ENCODE measurements around the gene SLC5A10. TPM values are rescaled to one million over a fixed set of nuclear protein-coding genes. Genes with fewer than 3 reads are reported as not detected.

Gene SLC5A10
- polyA plus RNA-seq, 1 donor from 2014 or later, result not detected

- H3K79me2 ChIP-seq (replicated peaks; ENCODE audit: insufficient read depth, low read length), result no peaks in the 10 kb centered on the region
- H2AFZ ChIP-seq (ENCODE audit: low read depth, low read length), result no peak overlapping the region
- H3K36me3 ChIP-seq (ENCODE audit: insufficient read depth, low read length), result no peaks in the 10 kb centered on the region
- no peak overlapping the region for H3K4me3 ChIP-seq (ENCODE audit: low read length)
- no peaks in the 10 kb centered on the region for H3F3A ChIP-seq (ENCODE audit: insufficient read depth, low read length, poor library complexity, severe bottlenecking)
- H3K4me2 ChIP-seq (ENCODE audit: low read length), result no peak overlapping the region
- H3K27ac ChIP-seq (ENCODE audit: low read length), result no peak overlapping the region
- TF ChIP-seq REST (IDR thresholded peaks at IDR 0.05; ENCODE audit: borderline replicate concordance) (no peak), RAD21 (conservative IDR thresholded peaks at IDR 0.05) (no peak), EZH2 (IDR thresholded peaks at IDR 0.05; ENCODE audit: borderline replicate concordance, insufficient read depth, low read length, poor library complexity, severe bottlenecking) (no peak), TAF1 (IDR thresholded peaks at IDR 0.05; ENCODE audit: low read depth) (no peak), CTCF (IDR thresholded peaks at IDR 0.05; ENCODE audit: poor library complexity, severe bottlenecking) (no peak), MXI1 (conservative IDR thresholded peaks at IDR 0.05; ENCODE audit: poor library complexity, severe bottlenecking) (no peak), SMC3 (conservative IDR thresholded peaks at IDR 0.05; ENCODE audit: poor library complexity) (no peak)
- H3K9me3 ChIP-seq (ENCODE audit: low read length), result peaks cover 4% of the 10 kb centered on the region
- H3K9ac ChIP-seq (ENCODE audit: low read length), result no peak overlapping the region
- H4K20me1 ChIP-seq (ENCODE audit: insufficient read depth), result no peaks in the 10 kb centered on the region
- no peaks in the 10 kb centered on the region for H3K9me2 ChIP-seq (ENCODE audit: insufficient read depth, low read length)
- H3K27me3 ChIP-seq (ENCODE audit: insufficient read depth, low read depth, low read length), result no peaks in the 10 kb centered on the region
Measured at GRCh38 chr17:19011581-19011980, 59.6 kb downstream of the SLC5A10 start.

GRCh38 chr17:19012171-19013080 lies 60.5 kb downstream of the SLC5A10 start:
- no peaks in the 10 kb centered on the region for H3K36me3 ChIP-seq (ENCODE audit: insufficient read depth, low read length)
- no peaks in the 10 kb centered on the region for H4K20me1 ChIP-seq (ENCODE audit: insufficient read depth)
- H2AFZ ChIP-seq (ENCODE audit: low read depth, low read length), result no peak overlapping the region
- H3F3A ChIP-seq (ENCODE audit: insufficient read depth, low read length, poor library complexity, severe bottlenecking), result no peaks in the 10 kb centered on the region
- TF ChIP-seq MXI1 (conservative IDR thresholded peaks at IDR 0.05; ENCODE audit: poor library complexity, severe bottlenecking), result no peak
- no peak for TF ChIP-seq POLR2AphosphoS5 (IDR thresholded peaks at IDR 0.05)
- no peak for TF ChIP-seq SMC3 (conservative IDR thresholded peaks at IDR 0.05; ENCODE audit: poor library complexity)
- TF ChIP-seq CTCF (IDR thresholded peaks at IDR 0.05; ENCODE audit: poor library complexity, severe bottlenecking), result no peak
- no peak for TF ChIP-seq REST (IDR thresholded peaks at IDR 0.05; ENCODE audit: borderline replicate concordance)
- TF ChIP-seq EZH2 (IDR thresholded peaks at IDR 0.05; ENCODE audit: borderline replicate concordance, insufficient read depth, low read length, poor library complexity, severe bottlenecking), result no peak
- no peak for TF ChIP-seq TAF1 (IDR thresholded peaks at IDR 0.05; ENCODE audit: low read depth)
- no peak for TF ChIP-seq RAD21 (conservative IDR thresholded peaks at IDR 0.05)
- no peak for TF ChIP-seq EP300 (conservative IDR thresholded peaks at IDR 0.05; ENCODE audit: poor library complexity, severe bottlenecking)
- no peaks in the 10 kb centered on the region for H3K79me2 ChIP-seq (replicated peaks; ENCODE audit: insufficient read depth, low read length)
- H3K9me3 ChIP-seq (ENCODE audit: low read length), result no peaks in the 10 kb centered on the region
- H3K9ac ChIP-seq (ENCODE audit: low read length), result no peak overlapping the region
- H3K4me3 ChIP-seq (ENCODE audit: low read length), result no peak overlapping the region
- H3K27me3 ChIP-seq (ENCODE audit: insufficient read depth, low read depth, low read length), result no peaks in the 10 kb centered on the region
- no peak overlapping the region for H3K27ac ChIP-seq (ENCODE audit: low read length)
- H3K9me2 ChIP-seq (ENCODE audit: insufficient read depth, low read length), result no peaks in the 10 kb centered on the region
- H3K4me2 ChIP-seq (ENCODE audit: low read length), result no peak overlapping the region

All from neural cell (in vitro differentiated cells).